ENCODE data around the gene AQP6.

DNA sequence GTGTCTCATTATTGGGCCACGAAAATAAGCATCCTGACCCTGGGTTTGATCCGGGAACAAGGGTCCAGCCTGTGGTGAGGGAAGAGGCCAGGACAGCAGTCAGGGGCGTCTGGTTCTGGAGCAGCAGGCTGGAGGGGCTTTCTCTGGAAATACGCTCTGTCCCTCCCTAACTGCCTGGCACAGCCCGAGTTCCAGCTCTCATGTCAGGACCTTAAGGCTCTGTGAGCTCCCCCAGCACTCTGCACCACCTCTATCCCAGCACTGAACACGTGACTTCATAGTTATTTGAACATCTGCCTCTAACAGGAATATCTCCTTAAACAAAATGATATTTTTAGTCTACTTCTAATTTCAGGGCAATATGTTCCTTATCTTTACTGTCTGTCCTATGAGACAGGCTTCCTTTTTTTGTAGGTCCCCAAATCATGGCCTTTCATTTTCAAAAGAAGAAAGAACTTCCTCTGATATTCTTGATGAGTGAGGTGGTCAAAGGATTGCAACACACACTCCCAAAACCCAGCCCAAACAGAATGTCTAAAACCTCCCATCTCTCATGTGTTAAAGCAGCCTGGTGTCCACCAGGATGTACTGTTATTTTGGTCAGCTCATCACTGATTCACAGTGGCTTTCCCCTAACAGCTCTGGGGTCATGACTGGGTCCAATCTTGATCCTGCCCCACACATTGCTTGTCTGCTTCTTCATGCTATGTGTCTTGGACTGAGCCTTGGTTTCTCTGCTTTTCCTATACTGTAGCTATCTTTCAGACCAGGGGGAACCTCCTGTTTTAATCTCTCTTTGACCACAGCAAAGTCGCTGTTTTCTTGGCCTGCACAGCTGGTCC lies 9.7 kb downstream of the AQP6 start:
- TF ChIP-seq, protein P1, sequence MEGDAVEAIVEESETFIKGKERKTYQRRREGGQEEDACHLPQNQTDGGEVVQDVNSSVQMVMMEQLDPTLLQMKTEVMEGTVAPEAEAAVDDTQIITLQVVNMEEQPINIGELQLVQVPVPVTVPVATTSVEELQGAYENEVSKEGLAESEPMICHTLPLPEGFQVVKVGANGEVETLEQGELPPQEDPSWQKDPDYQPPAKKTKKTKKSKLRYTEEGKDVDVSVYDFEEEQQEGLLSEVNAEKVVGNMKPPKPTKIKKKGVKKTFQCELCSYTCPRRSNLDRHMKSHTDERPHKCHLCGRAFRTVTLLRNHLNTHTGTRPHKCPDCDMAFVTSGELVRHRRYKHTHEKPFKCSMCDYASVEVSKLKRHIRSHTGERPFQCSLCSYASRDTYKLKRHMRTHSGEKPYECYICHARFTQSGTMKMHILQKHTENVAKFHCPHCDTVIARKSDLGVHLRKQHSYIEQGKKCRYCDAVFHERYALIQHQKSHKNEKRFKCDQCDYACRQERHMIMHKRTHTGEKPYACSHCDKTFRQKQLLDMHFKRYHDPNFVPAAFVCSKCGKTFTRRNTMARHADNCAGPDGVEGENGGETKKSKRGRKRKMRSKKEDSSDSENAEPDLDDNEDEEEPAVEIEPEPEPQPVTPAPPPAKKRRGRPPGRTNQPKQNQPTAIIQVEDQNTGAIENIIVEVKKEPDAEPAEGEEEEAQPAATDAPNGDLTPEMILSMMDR (IDR thresholded peaks at IDR 0.05), result no peak
- TF ChIP-seq POLR2A (IDR thresholded peaks at IDR 0.05), result no peak
